ENCODE results near the gene ATP6V0A4.

DNA sequence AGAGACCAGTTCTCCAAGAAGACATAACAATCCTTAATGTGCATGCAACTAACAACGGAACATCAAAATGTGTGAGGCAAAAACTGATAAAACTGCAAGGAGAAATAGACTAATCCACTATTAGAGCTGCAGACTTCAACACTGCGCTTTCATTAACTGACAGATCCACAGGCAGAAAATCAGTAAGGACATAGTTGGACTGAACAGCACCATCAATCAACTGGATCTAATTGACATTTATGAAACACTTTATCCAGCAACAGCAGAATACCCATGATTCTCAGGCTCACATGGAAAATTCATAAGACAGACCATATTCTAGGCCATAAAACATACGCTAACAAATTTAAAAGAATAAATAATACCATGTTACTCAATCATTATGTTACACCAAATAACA is 21.6 kb upstream of the ATP6V0A4 start:
- TF ChIP-seq POLR2AphosphoS5 (IDR thresholded peaks at IDR 0.05; ENCODE audit: low read depth, low read length) (no peak), SIN3A (IDR thresholded peaks at IDR 0.05; ENCODE audit: borderline replicate concordance, insufficient read depth, low read length) (no peak)
